GM18517 (cell line): ENCODE measurements around the gene FTO.

ENCODE experiments used
- ATAC-seq: cut with Tn5 transposase; IDR thresholded peaks from one replicate; pipeline ENCODE4 v1.9.1; 2021; ENCODE audit warnings: mild to moderate bottlenecking, moderate library complexity; ENCODE audit not compliant: unreplicated experiment

Gene FTO

GRCh38 chr16:53991754-53992378, 287.9 kb downstream of the FTO start:
- no peak for ATAC-seq

GRCh38 chr16:53995378-53995777, 291.4 kb downstream of the FTO start:
- no peak for ATAC-seq

- no peak for ATAC-seq
These were observed 293.0 kb downstream of the FTO start for GRCh38 chr16:53996961-53997360.

DNA sequence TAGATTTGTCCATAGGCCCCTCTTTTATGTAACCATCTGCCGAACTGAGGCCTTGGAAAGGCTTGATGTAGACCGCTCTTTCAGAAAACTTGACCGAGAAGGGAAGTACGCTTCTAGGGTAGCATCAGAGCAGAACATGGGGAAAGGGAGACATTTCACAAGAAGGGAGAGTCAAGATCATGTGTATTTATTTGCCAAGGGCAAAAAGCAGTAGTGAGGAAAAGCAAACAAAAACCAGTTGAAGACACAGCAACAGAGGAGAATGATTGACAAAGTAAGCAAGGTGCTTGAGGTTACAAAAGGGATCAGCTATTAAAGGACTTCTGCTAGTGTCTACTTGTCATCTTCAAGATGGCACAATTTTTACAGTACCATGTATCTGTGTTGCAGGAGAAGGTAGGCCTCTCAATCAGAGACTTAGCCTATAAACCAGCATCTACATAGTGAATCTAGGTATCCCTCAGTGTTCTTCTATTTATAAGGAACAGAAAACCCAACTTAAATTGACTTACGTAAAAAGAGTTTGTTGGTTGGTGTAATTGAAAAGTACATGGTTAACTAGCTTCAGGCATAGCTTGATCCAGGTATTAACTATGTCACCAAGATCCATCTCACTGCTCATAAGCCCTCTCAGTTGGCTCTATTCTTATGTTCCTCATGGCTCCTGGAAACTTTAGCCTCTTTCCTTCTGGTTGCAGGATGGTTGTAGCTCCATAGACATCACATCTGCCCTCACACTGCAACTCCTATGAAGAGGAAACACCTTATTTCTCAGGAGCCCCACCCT, 294.3 kb downstream of the FTO start:
- ATAC-seq, result no peak

DNA sequence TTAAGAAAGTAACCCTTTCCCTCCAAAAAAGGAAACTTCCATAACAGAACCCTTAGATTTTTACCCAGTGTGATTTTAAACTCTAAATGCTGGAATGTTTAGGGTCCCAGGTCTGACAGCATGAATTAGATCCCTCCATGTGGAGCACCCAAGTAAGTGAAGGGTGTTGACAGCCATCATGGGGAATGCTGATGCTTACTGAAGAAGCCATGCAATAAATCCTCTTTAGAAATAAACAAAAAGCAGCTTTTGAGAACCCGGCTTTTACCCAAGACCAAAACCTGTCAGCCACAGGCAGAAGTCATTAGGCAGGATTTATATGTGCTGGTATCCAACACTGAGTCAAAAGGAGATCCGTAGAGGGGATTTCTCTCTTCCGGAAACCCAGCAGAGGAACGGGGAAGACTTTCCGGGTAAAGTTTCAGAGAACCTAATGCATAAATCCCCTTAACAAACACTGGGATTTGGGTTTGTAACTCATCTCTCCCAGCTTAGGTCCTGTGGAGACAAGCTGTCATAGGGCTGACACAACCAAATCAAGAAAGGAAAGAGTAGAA, 295.1 kb downstream of the FTO start:
- ATAC-seq, result no peak

DNA sequence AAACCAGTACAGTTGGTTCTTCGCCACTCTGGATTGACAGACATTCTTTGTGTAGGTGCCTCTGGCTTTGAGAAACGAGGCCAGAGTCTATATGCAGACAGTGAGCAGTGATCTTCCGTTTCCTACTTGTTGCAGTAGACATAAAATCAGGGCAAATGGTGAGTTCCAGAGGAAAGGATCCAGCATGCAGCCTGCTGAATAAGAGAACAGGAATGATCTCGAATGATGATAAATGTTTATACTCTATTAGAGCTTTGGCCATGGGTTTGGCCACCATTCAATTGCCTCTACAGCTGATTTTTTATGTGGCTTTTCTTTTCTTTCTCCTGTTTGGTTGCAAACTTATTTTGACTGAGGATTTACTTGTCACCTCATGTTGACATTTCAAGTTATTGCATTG, 295.9 kb downstream of the FTO start:
- ATAC-seq, result no peak

DNA sequence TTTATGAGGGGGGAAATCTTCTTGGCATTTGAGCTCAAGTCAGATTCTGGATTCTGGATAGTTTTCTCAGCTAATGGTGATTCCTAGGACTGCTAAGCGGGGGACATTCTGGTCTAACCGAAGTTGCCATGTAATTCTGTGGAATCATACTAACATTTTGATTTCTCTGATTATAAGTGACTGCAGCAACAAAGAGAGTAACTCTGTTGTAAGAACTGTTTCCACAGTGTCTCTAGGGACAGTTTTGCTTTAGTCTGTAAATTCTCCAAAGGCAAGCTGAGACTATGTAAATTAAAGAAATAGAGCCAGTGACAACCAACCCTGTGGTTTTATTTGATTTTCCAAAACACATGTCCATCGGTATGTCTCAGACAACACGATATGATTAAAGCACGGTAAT, 296.4 kb downstream of the FTO start:
- no peak for ATAC-seq

DNA sequence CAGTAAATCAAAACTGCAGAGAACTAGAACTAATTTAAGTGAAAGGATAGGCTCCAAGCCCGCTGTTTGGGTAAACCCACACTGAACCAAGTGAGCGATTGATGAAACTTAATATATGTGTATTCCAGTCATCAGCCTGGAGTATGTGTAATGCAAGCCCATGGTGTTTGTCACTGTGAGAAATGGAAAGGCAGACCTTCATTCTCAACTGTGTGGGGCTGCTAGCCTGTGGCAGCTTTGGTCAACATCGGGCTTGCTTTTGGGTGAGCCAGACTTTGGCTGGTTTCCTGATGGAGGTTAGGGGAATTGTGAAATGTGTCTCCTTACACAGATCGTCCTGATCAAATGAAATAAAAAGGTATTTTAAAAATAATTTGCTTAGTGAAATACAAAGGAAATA, 302.7 kb downstream of the FTO start:
- no peak for ATAC-seq

DNA sequence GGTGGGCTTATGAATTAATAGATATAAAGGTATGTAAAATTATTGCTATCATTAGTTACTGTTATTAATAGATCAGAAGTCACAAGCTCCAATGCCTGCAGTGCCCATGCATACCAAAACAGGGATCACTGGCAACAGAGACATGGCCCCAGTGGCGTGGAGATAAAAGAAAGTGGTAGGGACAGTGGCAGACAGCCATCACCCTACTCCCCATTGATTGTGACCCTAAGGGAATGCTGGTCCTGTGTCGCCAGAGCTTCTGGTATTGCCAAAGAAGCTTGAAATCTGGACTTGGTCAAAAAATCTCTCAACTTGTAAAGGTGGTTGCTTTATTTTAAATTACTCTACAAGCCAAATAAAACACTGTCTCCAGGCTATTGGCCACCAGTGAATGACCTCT, 303.5 kb downstream of the FTO start:
- no peak for ATAC-seq

- ATAC-seq, result no peak
These were observed 305.7 kb downstream of the FTO start for GRCh38 chr16:54009464-54010176.

DNA sequence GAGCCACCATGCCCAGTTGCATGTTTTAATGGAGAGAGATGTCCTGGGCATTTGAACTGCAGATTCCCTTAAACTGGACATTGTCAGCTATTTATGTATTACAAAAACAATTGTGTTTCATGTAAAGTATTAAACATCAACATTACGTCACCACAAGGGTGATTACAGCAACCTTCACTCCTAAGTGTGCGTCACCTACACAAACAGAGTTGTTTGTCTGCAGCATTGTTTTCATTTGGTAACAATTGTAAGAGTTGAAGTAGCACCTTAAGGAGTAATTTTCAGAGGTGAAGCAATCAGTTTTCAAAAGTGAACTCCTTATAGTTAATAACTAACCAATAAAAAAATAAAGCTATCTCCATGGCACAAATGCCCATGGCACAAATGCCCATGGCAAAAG, 311.2 kb downstream of the FTO start:
- ATAC-seq, result no peak

DNA sequence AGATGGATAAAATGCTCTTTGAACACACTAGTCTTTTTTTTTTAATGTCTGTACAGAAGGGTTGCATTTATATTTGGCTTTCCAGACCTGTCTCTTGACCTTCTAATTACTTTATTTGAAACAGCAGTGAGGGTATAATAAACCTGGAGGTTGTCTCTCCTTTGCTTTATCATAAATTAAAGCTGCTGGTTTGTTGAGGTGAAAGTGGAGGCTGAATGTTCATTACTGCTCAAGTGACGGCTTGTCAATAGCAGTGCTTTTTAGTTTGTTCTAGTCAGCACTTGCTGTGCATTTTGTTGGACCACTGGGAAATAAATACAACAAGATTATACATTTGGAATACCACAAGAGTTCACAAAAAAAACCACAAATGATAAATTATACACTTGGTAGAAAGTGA, 318.4 kb downstream of the FTO start:
- ATAC-seq, result no peak

GRCh38 chr16:54026456-54026855, 322.5 kb downstream of the FTO start:
- no peak for ATAC-seq

GRCh38 chr16:54027062-54027461, 323.1 kb downstream of the FTO start:
- ATAC-seq, result no peak

DNA sequence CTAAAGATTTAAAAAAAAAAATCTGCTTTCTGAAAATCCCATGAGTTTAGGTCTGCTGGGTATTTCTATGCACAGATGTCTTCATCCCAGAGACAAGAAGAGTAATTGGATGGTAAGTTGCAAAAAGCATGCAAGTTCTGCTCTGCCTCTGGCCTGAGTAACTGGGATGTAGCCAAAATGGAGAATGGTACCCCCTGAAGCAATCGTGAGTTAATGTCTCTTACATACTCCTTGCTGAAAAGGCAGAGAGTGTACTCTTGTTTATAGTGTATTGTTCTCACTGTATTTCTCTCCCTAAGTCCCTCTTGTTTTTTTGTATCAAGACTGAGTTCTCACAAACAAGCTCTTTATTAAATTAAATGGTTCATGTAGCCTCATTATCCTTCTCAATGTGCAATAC, 323.6 kb downstream of the FTO start:
- no peak for ATAC-seq

DNA sequence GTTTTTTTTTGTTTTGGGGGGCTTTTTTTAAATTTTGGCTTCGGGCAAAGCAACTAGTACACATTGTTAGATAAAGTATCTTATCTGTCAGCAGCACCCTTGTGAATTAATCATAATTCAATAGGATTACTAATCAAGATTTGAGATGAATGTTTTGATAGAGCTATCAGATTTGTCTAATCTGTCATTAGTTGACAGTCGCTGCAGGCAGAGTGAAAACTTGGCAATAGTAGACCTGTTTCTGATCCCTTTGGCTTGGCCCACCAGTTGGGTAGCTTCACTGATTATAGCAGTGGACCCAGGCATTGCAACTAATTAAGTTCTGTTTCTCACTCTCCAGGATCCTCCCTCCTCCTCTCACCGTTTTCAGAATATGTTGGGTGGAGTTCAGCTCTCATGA, 324.0 kb downstream of the FTO start:
- no peak for ATAC-seq

- no peak for ATAC-seq
These were observed 326.5 kb downstream of the FTO start for GRCh38 chr16:54030451-54030850.

- no peak for ATAC-seq
These were observed 327.3 kb downstream of the FTO start for GRCh38 chr16:54031107-54031760.

- ATAC-seq, result no peak
These were observed 329.8 kb downstream of the FTO start for GRCh38 chr16:54033747-54034146.

GRCh38 chr16:54034684-54035083, 330.7 kb downstream of the FTO start:
- ATAC-seq, result no peak

DNA sequence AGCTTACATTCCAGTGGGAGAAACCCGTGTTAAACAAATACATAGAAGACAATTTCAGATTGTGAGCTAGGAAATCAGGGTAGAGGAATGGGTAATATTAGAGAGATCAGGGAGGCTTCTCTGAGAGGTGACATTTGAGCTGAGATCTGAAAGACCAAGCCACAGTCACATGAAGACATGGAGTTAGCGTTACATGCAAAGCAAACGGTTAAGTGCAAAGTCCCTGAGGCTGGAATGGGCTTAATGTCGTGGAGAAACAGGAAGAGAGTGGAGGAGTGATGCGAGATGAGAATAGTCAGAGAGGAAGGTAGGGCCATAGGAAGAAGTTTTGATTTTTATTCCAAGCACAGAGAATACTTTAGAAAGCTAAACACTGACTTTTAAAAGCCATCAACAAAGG, 336.5 kb downstream of the FTO start:
- no peak for ATAC-seq
